Spleen (tissue), 11 donors: Measurements from ENCODE around the gene DAB2IP. TPM values are rescaled to one million over a fixed set of nuclear protein-coding genes. Genes with fewer than 3 reads are reported as not detected.

Experiments used
- DNase-seq: peaks from one replicate; pipeline ENCODE4 v3.0.0-alpha.2; 2020
- H3K27ac ChIP-seq, 8 donors: fragments of 200-600 bp; sonication (generic) in 7 of 8; 1 replicate in 4 of 8; 2 replicates in 4 of 8; pipeline versions ENCODE4 v1.5.0 to v1.8.0; 2016 to 2021; ENCODE audit warnings: inconsistent platforms in 4 of 8, mild to moderate bottlenecking in 4 of 8, moderate library complexity in 1 of 8
- H3K27me3 ChIP-seq, 7 donors: fragments of 200-600 bp; sonication (generic) in 6 of 7; replicated peaks in 1 of 7; 1 replicate in 4 of 7; 2 replicates in 3 of 7; pipeline versions ENCODE4 v1.5.0 to v1.8.0; 2016 to 2021; ENCODE audit warnings: inconsistent platforms in 3 of 7, mild to moderate bottlenecking in 1 of 7
- H3K36me3 ChIP-seq, 6 donors: fragments of 200-600 bp; sonication (generic) in 5 of 6; 1 replicate in 4 of 6; 2 replicates in 2 of 6; pipeline versions ENCODE4 v1.5.0 to v1.8.0; 2016 to 2021; ENCODE audit warnings: inconsistent platforms in 2 of 6
- H3K4me1 ChIP-seq, 6 donors: fragments of 200-600 bp; sonication (generic) in 5 of 6; 1 replicate in 3 of 6; 2 replicates in 3 of 6; pipeline versions ENCODE4 v1.5.0 to v1.8.0; 2016 to 2021; ENCODE audit warnings: inconsistent platforms in 3 of 6
- H3K4me3 ChIP-seq, 8 donors: fragments of 200-600 bp; sonication (generic) in 7 of 8; 1 replicate in 4 of 8; 2 replicates in 4 of 8; pipeline versions ENCODE4 v1.5.0 to v1.8.0; 2016 to 2021; ENCODE audit warnings: inconsistent platforms in 4 of 8, mild to moderate bottlenecking in 4 of 8, moderate library complexity in 2 of 8
- H3K9me3 ChIP-seq, 8 donors: fragments of 200-600 bp; sonication (generic) in 7 of 8; 1 replicate in 4 of 8; 2 replicates in 4 of 8; pipeline versions ENCODE4 v1.5.0 to v1.8.0; 2016 to 2021; ENCODE audit warnings: inconsistent platforms in 4 of 8
- CTCF ChIP-seq, 11 experiments: fragments of 200-600 bp in 7 of 11; fragments of 450-650 bp in 4 of 11; sonication (generic) in 4 of 11; IDR thresholded peaks in 8 of 11; conservative IDR thresholded peaks in 3 of 11; 1 replicate in 7 of 11; 2 replicates in 4 of 11; pipeline versions ENCODE4 v1.4.0 to v1.8.0; 2016 to 2021; ENCODE audit warnings: antibody characterized with exemption in 11 of 11, inconsistent platforms in 4 of 11, mild to moderate bottlenecking in 1 of 11
- POLR2A ChIP-seq, 3 donors: fragments of 450-650 bp; IDR thresholded peaks; one replicate each; pipeline ENCODE4 v1.5.1; 2017; ENCODE audit warnings: antibody characterized with exemption in 3 of 3, mild to moderate bottlenecking in 1 of 3
- POLR2AphosphoS5 ChIP-seq, 3 donors: sonication (generic); formaldehyde crosslinking; IDR thresholded peaks; one replicate each; pipeline ENCODE4 v1.5.1; 2017; ENCODE audit warnings: antibody characterized with exemption in 3 of 3
- WGBS, 5 donors: extraction: QIAGEN DNeasy Blood & Tissue Kit in 3 of 5; methylation state at CpG; one replicate each; pipeline versions ENCODE4 v1.1.5 to v1.1.7; 2013 to 2018; 5-methylcytosine and 5-hydroxymethylcytosine counted together
- intact Hi-C: fragments of 100-400 bp; cut with DNase I; formaldehyde crosslinking; loops from one replicate; pipeline ENCODE4 v1.15.0; 2023; ENCODE audit warnings: low total_unique reads
- polyA plus RNA-seq, 3 donors: library from polyadenylated mRNA; stranded (reverse); fragments of 200-250 nt; gene quantifications; one replicate each; pipeline ENCODE4 v1.2.1, GENCODE V29; 2013
- total RNA-seq, 7 donors: library from RNA; depleted of rRNA in 3 of 7; stranded (reverse); fragments of >200 nt in 3 of 7; fragmentation: NEBNext Ultra II Directional in 4 of 7; extraction: Animal tissue kit (Norgen Biotek cat#: 25700) in 4 of 7; gene quantifications; one replicate each; pipeline versions ENCODE4 v1.1.0 to v1.2.1, GENCODE V29; 2016 to 2021
- donor health status: healthy with polysubstance abuse.
- donor health status: DM: no; HTN: no; CAD: no; lungs with moderate emphysema.
- donor health status: DM: no; HTN: no; CAD: no.
- donor health status: Bipolar disorder and iron deficiency.
- donor health status: healthy.
- donor health status: DM: no; HTN: no; CAD: no.
- donor health status: DM: yes; HTN: yes; CAD: no.

The DAB2IP gene
- total and polyA plus RNA-seq, 10 donors: 5.0 to 83.0 (median 38.1) TPM

- TF ChIP-seq POLR2A (IDR thresholded peaks at IDR 0.05): no peak
- TF ChIP-seq CTCF (IDR thresholded peaks at IDR 0.05 in 8 of 11, conservative IDR thresholded peaks at IDR 0.05 in 3 of 11): no peak
- no peak for TF ChIP-seq POLR2AphosphoS5 (IDR thresholded peaks at IDR 0.05)
- no peaks in the 10 kb centered on the region for H3K27me3 ChIP-seq
- H3K4me1 ChIP-seq: peaks cover 14 to 78% (median 52%) of the 10 kb centered on the region in 6 donors
- no peaks in the 10 kb centered on the region for H3K9me3 ChIP-seq
- peaks cover 0 to 96% (median 16%) of the 10 kb centered on the region in 6 donors for H3K36me3 ChIP-seq
- peak; percentile 38 for DNase-seq
- intact Hi-C loops: no loop called here
- 87 to 91% (median 88%) methylated on average over 3 to 4 of the region's 4 CpGs for WGBS, 5 donors
- H3K4me3 ChIP-seq: no peak overlapping the region
- peak overlapping the region in 4 of 8 donors; percentile 32 to 74 (median 62) for H3K27ac ChIP-seq
Observed at GRCh38 chr9:121769939-121770338, 118.5 kb downstream of the DAB2IP start.

- peak overlapping the region in 7 of 8 donors; percentile 55 to 74 (median 67) for H3K27ac ChIP-seq
- intact Hi-C loops: no loop called here
- WGBS, 5 donors: 82 to 91% (median 85%) methylated on average over 6 to 10 of the region's 10 CpGs
- DNase-seq: peak; percentile 48
- H3K27me3 ChIP-seq: no peaks in the 10 kb centered on the region
- TF ChIP-seq CTCF (IDR thresholded peaks at IDR 0.05 in 8 of 11, conservative IDR thresholded peaks at IDR 0.05 in 3 of 11) (no peak), POLR2AphosphoS5 (IDR thresholded peaks at IDR 0.05) (no peak), POLR2A (IDR thresholded peaks at IDR 0.05) (no peak)
- H3K36me3 ChIP-seq: peaks cover 0 to 100% (median 18%) of the 10 kb centered on the region in 6 donors
- peaks cover 11 to 72% (median 45%) of the 10 kb centered on the region in 6 donors for H3K4me1 ChIP-seq
- H3K4me3 ChIP-seq: no peak overlapping the region
- no peaks in the 10 kb centered on the region for H3K9me3 ChIP-seq
Observed at GRCh38 chr9:121770415-121771273, 119.2 kb downstream of the DAB2IP start.

GRCh38 chr9:121771418-121771817 lies 120.0 kb downstream of the DAB2IP start:
- H3K27me3 ChIP-seq: no peaks in the 10 kb centered on the region
- peaks cover 0 to 100% (median 25%) of the 10 kb centered on the region in 6 donors for H3K36me3 ChIP-seq
- H3K4me3 ChIP-seq: no peak overlapping the region
- peaks cover 8 to 64% (median 39%) of the 10 kb centered on the region in 6 donors for H3K4me1 ChIP-seq
- H3K9me3 ChIP-seq: no peaks in the 10 kb centered on the region
- WGBS, 5 donors: 59 to 81% (median 67%) methylated on average over 5 of the region's 5 CpGs
- TF ChIP-seq POLR2A (IDR thresholded peaks at IDR 0.05) (no peak), POLR2AphosphoS5 (IDR thresholded peaks at IDR 0.05) (peak in 2 of 3 donors; percentile 26 to 31), CTCF (IDR thresholded peaks at IDR 0.05 in 8 of 11, conservative IDR thresholded peaks at IDR 0.05 in 3 of 11) (no peak)
- DNase-seq: no peak
- H3K27ac ChIP-seq: peak overlapping the region in 7 of 8 donors; percentile 55 to 74 (median 67)
- intact Hi-C loops: no loop called here
